22Rv1 (cell line): ENCODE data around the gene ACD.

Source experiments
- CTCF ChIP-seq: fragments of 450-650 bp; IDR thresholded peaks from 2 replicates; pipeline ENCODE4 v1.5.1; 2017; ENCODE audit warnings: mild to moderate bottlenecking
- ZFX ChIP-seq: fragments of 450-650 bp; IDR thresholded peaks from 2 replicates; pipeline ENCODE4 v1.6.1; 2017; ENCODE audit warnings: antibody characterized with exemption, borderline replicate concordance

GRCh38 chr16:67648764-67649407 is 11.2 kb downstream of the ACD start:
- TF ChIP-seq CTCF (no peak), ZFX (no peak)
